ENCODE results near the gene ZNF772.

- TF ChIP-seq RAD21 (IDR thresholded peaks at IDR 0.05; ENCODE audit: low read length) = no peak
- TF ChIP-seq EZH2phosphoT487 (IDR thresholded peaks at IDR 0.05; ENCODE audit: borderline replicate concordance, low read depth) = no peak
- TF ChIP-seq EP300 (IDR thresholded peaks at IDR 0.05; ENCODE audit: borderline replicate concordance in 1 of 2, low read depth in 1 of 2, low read length in 1 of 2) = no peak
- TF ChIP-seq CTCF (IDR thresholded peaks at IDR 0.05) = no peak
- no peak for TF ChIP-seq REST (IDR thresholded peaks at IDR 0.05; ENCODE audit: low read depth, low read length)
Observed at GRCh38 chr19:57511484-57511883, 34.1 kb upstream of the ZNF772 start.
